Fibroblast of lung (primary cell): Measurements from ENCODE around the gene NID1. TPM values are rescaled to one million over a fixed set of nuclear protein-coding genes. Genes with fewer than 3 reads are reported as not detected.

Source experiments
- DNase-seq, 2 donors: peaks; one replicate each; pipeline versions ENCODE4 v3.0.0 to v3.0.0-alpha.2; 2010; ENCODE audit warnings: low read depth in 2 of 2
- H2AFZ ChIP-seq: 2 replicates; pipeline ENCODE4 v1.5.1; 2012; ENCODE audit warnings: low read length, control low read depth, inconsistent platforms
- H3K27ac ChIP-seq: 2 replicates; pipeline ENCODE4 v1.5.1; 2011; ENCODE audit warnings: low read length, control low read depth; ENCODE audit not compliant: insufficient read depth
- H3K27me3 ChIP-seq: 2 replicates; pipeline ENCODE4 v1.5.1; 2011; ENCODE audit warnings: mild to moderate bottlenecking, low read length; ENCODE audit not compliant: control insufficient read depth, insufficient read depth
- H3K36me3 ChIP-seq: 2 replicates; pipeline ENCODE4 v1.5.1; 2011; ENCODE audit warnings: low read length; ENCODE audit not compliant: control insufficient read depth, insufficient read depth
- H3K4me1 ChIP-seq: 2 replicates; pipeline ENCODE4 v1.5.1; 2011; ENCODE audit warnings: low read length; ENCODE audit not compliant: control insufficient read depth, insufficient read depth; ENCODE audit errors: extremely low read depth
- H3K4me2 ChIP-seq: 2 replicates; pipeline ENCODE4 v1.5.1; 2011; ENCODE audit warnings: low read length, control low read depth; ENCODE audit not compliant: insufficient read depth; ENCODE audit errors: extremely low read depth
- H3K4me3 ChIP-seq, 4 experiments: fragments of 200-600 bp in 1 of 4; sonication (generic) in 1 of 4; replicated peaks in 1 of 4; 2 replicates each; pipeline ENCODE4 v1.5.1; 2011 to 2016; ENCODE audit warnings: low read length in 4 of 4, low read depth in 3 of 4, mild to moderate bottlenecking in 3 of 4, control low read depth in 2 of 4, inconsistent platforms in 1 of 4, mixed read lengths in 1 of 4; ENCODE audit not compliant: insufficient read depth in 1 of 4; ENCODE audit errors: control extremely low read depth in 1 of 4
- H3K79me2 ChIP-seq: 2 replicates; pipeline ENCODE4 v1.5.1; 2012; ENCODE audit warnings: mild to moderate bottlenecking, low read length, inconsistent platforms; ENCODE audit not compliant: control insufficient read depth, insufficient read depth
- H3K9ac ChIP-seq: 2 replicates; pipeline ENCODE4 v1.5.1; 2011; ENCODE audit warnings: mild to moderate bottlenecking, low read length, control low read depth; ENCODE audit not compliant: insufficient read depth
- H3K9me3 ChIP-seq: 2 replicates; pipeline ENCODE4 v1.5.1; 2012; ENCODE audit warnings: low read depth, low read length; ENCODE audit not compliant: control insufficient read depth, insufficient read depth
- H4K20me1 ChIP-seq: 2 replicates; pipeline ENCODE4 v1.5.1; 2011; ENCODE audit warnings: low read length; ENCODE audit not compliant: control insufficient read depth, insufficient read depth; ENCODE audit errors: extremely low read depth
- EZH2 ChIP-seq: IDR thresholded peaks from 2 replicates; pipeline ENCODE4 v1.5.1; 2012; ENCODE audit warnings: low read length, control low read depth, mild to moderate bottlenecking; ENCODE audit errors: missing control alignments
- polyA plus RNA-seq, 2 donors: library from polyadenylated mRNA; depleted of rRNA in 1 of 2; stranded (reverse) in 1 of 2; unstranded in 1 of 2; fragments of >200 nt; gene quantifications; 2 replicates each; pipeline ENCODE4 v1.2.1, GENCODE V29; 2011 to 2012; ENCODE audit warnings: missing spikeins in 1 of 2
- total RNA-seq: library from RNA; depleted of rRNA; stranded (reverse); fragments of >200 nt; gene quantifications from 2 replicates; pipeline ENCODE4 v1.2.1, GENCODE V29; 2014
- TF ChIP-seq, protein P1 (sequence below), 2 donors: IDR thresholded peaks in 1 of 2; conservative IDR thresholded peaks in 1 of 2; 1 replicate in 1 of 2; 2 replicates in 1 of 2; pipeline ENCODE4 v1.5.1; 2011 to 2012; ENCODE audit warnings: low read length in 2 of 2, control low read depth in 1 of 2, inconsistent platforms in 1 of 2, low read depth in 1 of 2, mild to moderate bottlenecking in 1 of 2

The NID1 gene
- total and polyA plus RNA-seq, 2 donors (not counting 1 experiment from before 2014, with no cell fraction given) = 29.1 to 152 TPM

DNA sequence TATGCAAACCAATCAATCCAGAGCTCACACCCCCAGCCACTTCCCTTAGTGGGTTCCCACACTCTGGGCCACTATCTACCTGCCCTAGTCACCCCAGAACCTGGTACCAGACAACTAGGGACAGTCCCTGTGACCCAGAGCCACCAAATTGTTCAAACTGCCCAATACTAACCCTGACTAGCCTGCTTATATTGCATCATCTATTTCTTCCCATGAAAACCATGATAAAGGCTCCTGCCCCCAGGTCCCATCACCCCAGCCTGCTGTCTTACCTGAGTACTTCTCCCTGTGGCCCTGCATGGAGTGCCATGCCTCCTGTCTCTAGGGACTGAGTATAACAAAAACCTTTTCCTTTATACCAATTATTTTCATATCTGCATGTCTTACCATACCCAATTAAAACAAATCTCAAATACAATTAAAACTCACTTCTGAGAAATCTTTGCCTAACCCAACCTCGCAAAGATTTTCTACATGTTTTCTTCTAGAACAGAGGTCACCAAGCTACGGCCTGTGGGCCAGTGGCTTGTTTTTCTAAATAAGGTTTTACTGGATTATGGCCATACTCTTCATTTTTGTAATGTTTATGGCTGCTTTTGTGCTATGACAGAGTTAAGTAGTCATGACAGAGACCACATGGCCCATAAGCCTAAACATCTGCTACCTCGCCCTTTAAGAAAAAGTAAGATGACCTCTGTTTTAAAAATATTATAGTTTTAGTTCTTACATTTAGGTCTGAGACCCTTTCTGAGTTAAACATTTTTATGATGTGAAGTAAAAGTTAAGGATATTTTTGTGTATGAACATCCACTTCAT, 31.0 kb upstream of the NID1 start:
- peak in 1 of 2 donors; percentile 21 for DNase-seq
- no peak overlapping the region for H3K4me2 ChIP-seq

DNA sequence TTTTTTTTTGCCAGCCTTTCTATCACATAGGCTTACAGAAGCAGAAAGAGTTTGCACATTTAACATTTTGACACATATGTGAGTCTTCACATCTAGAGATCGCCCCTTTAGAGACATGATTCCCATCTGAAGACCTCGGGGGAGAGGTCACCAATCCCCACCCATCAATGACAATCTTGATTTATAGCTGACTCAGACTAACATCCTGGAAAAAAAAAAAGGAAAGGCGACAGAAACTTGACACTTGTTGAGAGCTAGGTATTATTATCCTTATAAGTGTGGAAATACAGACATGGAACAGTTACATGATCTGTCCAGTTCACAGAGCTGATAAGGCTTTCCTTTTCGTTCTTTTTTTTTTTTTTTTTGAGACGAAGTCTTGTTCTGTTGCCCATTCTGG, 28.0 kb upstream of the NID1 start:
- no peaks in the 10 kb centered on the region for H3K79me2 ChIP-seq
- no peak overlapping the region for H3K9ac ChIP-seq
- no peak overlapping the region for H3K27ac ChIP-seq
- no peaks in the 10 kb centered on the region for H3K4me1 ChIP-seq
- no peaks in the 10 kb centered on the region for H4K20me1 ChIP-seq
- H3K4me2 ChIP-seq = no peak overlapping the region
- no peaks in the 10 kb centered on the region for H3K27me3 ChIP-seq
- DNase-seq = no peak
- no peaks in the 10 kb centered on the region for H3K36me3 ChIP-seq
- peaks cover 5% of the 10 kb centered on the region for H3K9me3 ChIP-seq
- no peak for TF ChIP-seq EZH2
- TF ChIP-seq, protein P1, sequence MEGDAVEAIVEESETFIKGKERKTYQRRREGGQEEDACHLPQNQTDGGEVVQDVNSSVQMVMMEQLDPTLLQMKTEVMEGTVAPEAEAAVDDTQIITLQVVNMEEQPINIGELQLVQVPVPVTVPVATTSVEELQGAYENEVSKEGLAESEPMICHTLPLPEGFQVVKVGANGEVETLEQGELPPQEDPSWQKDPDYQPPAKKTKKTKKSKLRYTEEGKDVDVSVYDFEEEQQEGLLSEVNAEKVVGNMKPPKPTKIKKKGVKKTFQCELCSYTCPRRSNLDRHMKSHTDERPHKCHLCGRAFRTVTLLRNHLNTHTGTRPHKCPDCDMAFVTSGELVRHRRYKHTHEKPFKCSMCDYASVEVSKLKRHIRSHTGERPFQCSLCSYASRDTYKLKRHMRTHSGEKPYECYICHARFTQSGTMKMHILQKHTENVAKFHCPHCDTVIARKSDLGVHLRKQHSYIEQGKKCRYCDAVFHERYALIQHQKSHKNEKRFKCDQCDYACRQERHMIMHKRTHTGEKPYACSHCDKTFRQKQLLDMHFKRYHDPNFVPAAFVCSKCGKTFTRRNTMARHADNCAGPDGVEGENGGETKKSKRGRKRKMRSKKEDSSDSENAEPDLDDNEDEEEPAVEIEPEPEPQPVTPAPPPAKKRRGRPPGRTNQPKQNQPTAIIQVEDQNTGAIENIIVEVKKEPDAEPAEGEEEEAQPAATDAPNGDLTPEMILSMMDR (conservative IDR thresholded peaks at IDR 0.05 in 1 of 2, IDR thresholded peaks at IDR 0.05 in 1 of 2; ENCODE audit: low read depth in 1 of 2, low read length in 2 of 2) = no peak
- no peak overlapping the region for H2AFZ ChIP-seq
- no peak overlapping the region for H3K4me3 ChIP-seq

More for the DNA sequence above, 31.0 kb upstream of the NID1 start:
- no peaks in the 10 kb centered on the region for H3K79me2 ChIP-seq
- H3K27me3 ChIP-seq = no peaks in the 10 kb centered on the region
- no peaks in the 10 kb centered on the region for H3K4me1 ChIP-seq
- no peak overlapping the region for H3K4me3 ChIP-seq
- no peak for TF ChIP-seq EZH2
- TF ChIP-seq, protein P1 (conservative IDR thresholded peaks at IDR 0.05 in 1 of 2, IDR thresholded peaks at IDR 0.05 in 1 of 2; ENCODE audit: low read depth in 1 of 2, low read length in 2 of 2) = no peak
- H3K9me3 ChIP-seq = peaks cover 5% of the 10 kb centered on the region
- no peak overlapping the region for H2AFZ ChIP-seq
- no peaks in the 10 kb centered on the region for H4K20me1 ChIP-seq
- H3K9ac ChIP-seq = no peak overlapping the region
- H3K36me3 ChIP-seq = no peaks in the 10 kb centered on the region
- no peak overlapping the region for H3K27ac ChIP-seq

DNA sequence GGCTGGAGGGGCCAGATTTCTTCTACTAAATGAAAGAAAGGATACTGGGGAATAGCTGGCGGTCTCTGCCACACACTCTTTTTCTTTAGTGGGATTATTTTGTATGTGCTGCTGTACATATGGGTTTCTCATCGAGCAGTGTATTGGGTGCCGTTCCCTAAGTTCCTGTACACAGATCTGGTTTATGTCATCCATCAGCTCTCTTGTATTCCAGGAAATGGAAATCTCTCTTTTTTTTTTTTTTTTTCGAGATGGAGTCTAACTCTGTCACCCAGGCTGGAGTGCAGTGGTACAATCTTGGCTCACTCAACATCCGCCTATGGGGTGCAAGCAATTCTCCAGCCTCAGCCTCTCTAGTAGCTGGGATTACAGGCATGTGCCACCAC, 27.0 kb upstream of the NID1 start:
- no peak for TF ChIP-seq EZH2
- TF ChIP-seq, protein P1 (conservative IDR thresholded peaks at IDR 0.05 in 1 of 2, IDR thresholded peaks at IDR 0.05 in 1 of 2; ENCODE audit: low read depth in 1 of 2, low read length in 2 of 2) = no peak
- no peaks in the 10 kb centered on the region for H3K79me2 ChIP-seq
- H3K4me1 ChIP-seq = no peaks in the 10 kb centered on the region
- no peak overlapping the region for H3K9ac ChIP-seq
- H2AFZ ChIP-seq = peak overlapping the region; percentile 53
- H4K20me1 ChIP-seq = no peaks in the 10 kb centered on the region
- H3K27ac ChIP-seq = no peak overlapping the region
- DNase-seq = no peak
- H3K9me3 ChIP-seq = peaks cover 2% of the 10 kb centered on the region
- no peak overlapping the region for H3K4me2 ChIP-seq
- no peaks in the 10 kb centered on the region for H3K36me3 ChIP-seq
- no peak overlapping the region for H3K4me3 ChIP-seq
- no peaks in the 10 kb centered on the region for H3K27me3 ChIP-seq
